Panc1 (cell line): Measurements from ENCODE around the gene KCP. TPM values are rescaled to one million over a fixed set of nuclear protein-coding genes. Genes with fewer than 3 reads are reported as not detected.

Experiments used
- ATAC-seq: fragments of 200-7000 bp; cut with Tn5 transposase; 2 replicates; pipeline ENCODE4 v1.9.1; 2020; ENCODE audit warnings: mild to moderate bottlenecking, moderate library complexity
- BruUV-seq: library from RNA; stranded (reverse); fragments of 400-500 nt; replicated peaks from 2 replicates; lab custom pipeline; 2021; lab: Mats Ljungman, UMichigan
- CTCF ChIA-PET: fragments of 300-600 bp; sonication (Branson Sonifier 250); formaldehyde crosslinking; loops from one replicate; lab custom pipeline; 2022; ENCODE audit warnings: antibody characterized with exemption; lab: Charles Lee
- POLR2A ChIA-PET: fragments of 300-600 bp; sonication (Branson Sonifier 250); formaldehyde crosslinking; loops from one replicate; lab custom pipeline; 2022; ENCODE audit warnings: antibody characterized with exemption; lab: Charles Lee
- DNase-seq: peaks from one replicate; pipeline ENCODE4 v3.0.0-alpha.2; 2010; ENCODE audit warnings: low read depth, low spot score
- H3K27ac ChIP-seq: 2 replicates; pipeline ENCODE4 v1.5.1; 2011; ENCODE audit warnings: mild to moderate bottlenecking, low read length, inconsistent platforms
- H3K27me3 ChIP-seq: fragments of 200-500 bp; sonication (Bioruptor generic); 2 replicates; pipeline ENCODE4 v1.6.0; 2014; ENCODE audit warnings: low read length, inconsistent platforms; ENCODE audit not compliant: control insufficient read depth, insufficient read depth
- H3K36me3 ChIP-seq: fragments of 200-500 bp; sonication (Bioruptor generic); 2 replicates; pipeline ENCODE4 v1.5.1; 2014; ENCODE audit warnings: inconsistent platforms, mild to moderate bottlenecking, low read length, moderate library complexity; ENCODE audit not compliant: control insufficient read depth, insufficient read depth
- H3K4me1 ChIP-seq: 2 replicates; pipeline ENCODE4 v1.5.1; 2011; ENCODE audit warnings: inconsistent platforms, mild to moderate bottlenecking, low read length, moderate library complexity; ENCODE audit not compliant: control insufficient read depth, insufficient read depth
- H3K4me3 ChIP-seq, 2 experiments: 2 replicates each; pipeline ENCODE4 v1.5.1; 2011 to 2012; ENCODE audit warnings: low read depth in 2 of 2, low read length in 2 of 2, mild to moderate bottlenecking in 2 of 2, inconsistent platforms in 1 of 2, moderate library complexity in 1 of 2
- H3K9me3 ChIP-seq: fragments of 200-500 bp; sonication (Bioruptor generic); 2 replicates; pipeline ENCODE4 v1.5.1; 2014; ENCODE audit warnings: low read depth, mild to moderate bottlenecking, inconsistent platforms, low read length, moderate library complexity; ENCODE audit not compliant: control insufficient read depth, insufficient read depth
- CTCF ChIP-seq: fragments of 450-650 bp; IDR thresholded peaks from 2 replicates; pipeline ENCODE4 v1.5.1; 2017; ENCODE audit warnings: mild to moderate bottlenecking
- POLR2AphosphoS5 ChIP-seq: IDR thresholded peaks from 2 replicates; pipeline ENCODE4 v1.6.1; 2012; ENCODE audit warnings: mild to moderate bottlenecking, low read depth, low read length, moderate library complexity
- REST ChIP-seq, 2 experiments: IDR thresholded peaks; 2 replicates each; pipeline ENCODE4 v1.6.1; 2011 to 2012; ENCODE audit warnings: low read depth in 2 of 2, control low read depth in 1 of 2, low read length in 1 of 2, mild to moderate bottlenecking in 1 of 2, moderate library complexity in 1 of 2; ENCODE audit not compliant: insufficient read depth in 1 of 2
- SIN3A ChIP-seq: IDR thresholded peaks from 2 replicates; pipeline ENCODE4 v1.6.1; 2012; ENCODE audit warnings: low read depth, mild to moderate bottlenecking, low read length, moderate library complexity, borderline replicate concordance; ENCODE audit not compliant: insufficient read depth
- TCF7L2 ChIP-seq: IDR thresholded peaks from 2 replicates; pipeline ENCODE4 v1.6.1; 2011; ENCODE audit warnings: mild to moderate bottlenecking, low read depth, low read length, inconsistent platforms
- in situ Hi-C: cut with HindIII; loops from 2 replicates; pipeline ENCODE4 v1.10.0; 2016; ENCODE audit warnings: low sequenced_read_pairs, low pct_unique_long_range_greater_than_20kb
- intact Hi-C: fragments of 100-400 bp; cut with micrococcal nuclease; formaldehyde crosslinking; loops from one replicate; pipeline ENCODE4 v1.10.0; 2022; ENCODE audit not compliant: unreplicated experiment
- total RNA-seq: library from RNA; stranded (reverse); gene quantifications from one replicate; pipeline ENCODE4 v1.2.1, GENCODE V29; 2021; ENCODE audit not compliant: unreplicated experiment

The KCP gene
- total RNA-seq, 1 experiment from 2014 or later: 0.13 TPM

- ATAC-seq: no peak
- Histone ChIP-seq H3K36me3 (no peaks in the 10 kb centered on the region), H3K9me3 (no peaks in the 10 kb centered on the region), H3K4me3 (no peak overlapping the region), H3K27ac (no peak overlapping the region), H3K27me3 (no peaks in the 10 kb centered on the region), H3K4me1 (no peaks in the 10 kb centered on the region)
- no TSS peak for BruUV-seq
- ChIA-PET POLR2A (no interaction called here), CTCF (no interaction called here)
- no peak for DNase-seq
- TF ChIP-seq REST (IDR thresholded peaks at IDR 0.05; ENCODE audit: insufficient read depth in 1 of 2, low read depth in 2 of 2, low read length in 1 of 2): no peak
- no peak for TF ChIP-seq TCF7L2
- no peak for TF ChIP-seq POLR2AphosphoS5
- no peak for TF ChIP-seq SIN3A
- no peak for TF ChIP-seq CTCF
- intact Hi-C loops: no loop called here
- in situ Hi-C loops: no loop called here
These were observed 61.4 kb downstream of the KCP start for GRCh38 chr7:128849156-128849515.

GRCh38 chr7:128848289-128849155, 62.0 kb downstream of the KCP start:
- Histone ChIP-seq H3K9me3 (no peaks in the 10 kb centered on the region), H3K4me3 (no peak overlapping the region), H3K27ac (no peak overlapping the region), H3K4me1 (no peaks in the 10 kb centered on the region), H3K36me3 (no peaks in the 10 kb centered on the region), H3K27me3 (no peaks in the 10 kb centered on the region)
- intact Hi-C loops (no loop called here), in situ Hi-C loops (no loop called here)
- no peak for ATAC-seq
- ChIA-PET CTCF (no interaction called here), POLR2A (no interaction called here)
- no peak for DNase-seq
- BruUV-seq: no TSS peak
- TF ChIP-seq SIN3A: no peak
- 0 out of 4 replicates have a peak, but pooled peaks of 1 of the 2 experiments have one; percentile 16 for TF ChIP-seq REST (IDR thresholded peaks at IDR 0.05; ENCODE audit: insufficient read depth in 1 of 2, low read depth in 2 of 2, low read length in 1 of 2)
